Erythroblast (primary cell): Measurements from ENCODE around the gene CCDC171.

Experiments
- DNase-seq, 2 experiments: peaks; one replicate each; lab custom pipeline; 2025; lab: John Stamatoyannopoulos, UW
- GATA1 ChIP-seq: IDR thresholded peaks from 2 replicates; pipeline ENCODE4 v1.6.1; 2011; ENCODE audit warnings: low read depth, mild to moderate bottlenecking, control low read depth, low read length, moderate library complexity
- POLR2A ChIP-seq: IDR thresholded peaks from 2 replicates; pipeline ENCODE4 v1.6.1; 2011; ENCODE audit warnings: mild to moderate bottlenecking, low read length

Gene CCDC171

GRCh38 chr9:16013366-16013765 is 460.5 kb downstream of the CCDC171 start:
- no peak for DNase-seq
- TF ChIP-seq POLR2A (no peak), GATA1 (no peak)

GRCh38 chr9:16013826-16014225 is 461.0 kb downstream of the CCDC171 start:
- TF ChIP-seq GATA1, result no peak
- TF ChIP-seq POLR2A, result no peak
- DNase-seq, result no peak

GRCh38 chr9:16022228-16022627 is 469.4 kb downstream of the CCDC171 start:
- TF ChIP-seq GATA1 (no peak), POLR2A (no peak)
- no peak for DNase-seq

GRCh38 chr9:16023446-16023845 is 470.6 kb downstream of the CCDC171 start:
- DNase-seq, result no peak

More at GRCh38 chr9:16023446-16023845, 470.6 kb downstream of the CCDC171 start:
- no peak for TF ChIP-seq GATA1
- TF ChIP-seq POLR2A, result no peak
